Activated CD8-positive, alpha-beta memory T cell treated with anti-CD3 and anti-CD28 coated beads, Interleukin-2, amount 50 U/mL, for 4 hours (primary cell): Measurements from ENCODE around the gene PRDX2.
"Not testable (repeated sequence)": the region's sequence is repeated elsewhere in the genome, so short reads cannot be mapped to it uniquely, and the experiment has no call there.

Source experiments
- DNase-seq: peaks from one replicate; pipeline ENCODE4 v3.0.0-alpha.2; 2020

The PRDX2 gene

GRCh38 chr19:12801466-12802266, at the start of gene PRDX2, which contains the start of gene THSD8:
Gene PRDX2 (minus strand): TSS chr19:12801800. CDS start chr19:12801261, 539 bp downstream.
Gene THSD8 (plus strand): TSS chr19:12802069. CDS start chr19:12802072, 3 bp downstream.
- peak; percentile 63 for DNase-seq

DNA sequence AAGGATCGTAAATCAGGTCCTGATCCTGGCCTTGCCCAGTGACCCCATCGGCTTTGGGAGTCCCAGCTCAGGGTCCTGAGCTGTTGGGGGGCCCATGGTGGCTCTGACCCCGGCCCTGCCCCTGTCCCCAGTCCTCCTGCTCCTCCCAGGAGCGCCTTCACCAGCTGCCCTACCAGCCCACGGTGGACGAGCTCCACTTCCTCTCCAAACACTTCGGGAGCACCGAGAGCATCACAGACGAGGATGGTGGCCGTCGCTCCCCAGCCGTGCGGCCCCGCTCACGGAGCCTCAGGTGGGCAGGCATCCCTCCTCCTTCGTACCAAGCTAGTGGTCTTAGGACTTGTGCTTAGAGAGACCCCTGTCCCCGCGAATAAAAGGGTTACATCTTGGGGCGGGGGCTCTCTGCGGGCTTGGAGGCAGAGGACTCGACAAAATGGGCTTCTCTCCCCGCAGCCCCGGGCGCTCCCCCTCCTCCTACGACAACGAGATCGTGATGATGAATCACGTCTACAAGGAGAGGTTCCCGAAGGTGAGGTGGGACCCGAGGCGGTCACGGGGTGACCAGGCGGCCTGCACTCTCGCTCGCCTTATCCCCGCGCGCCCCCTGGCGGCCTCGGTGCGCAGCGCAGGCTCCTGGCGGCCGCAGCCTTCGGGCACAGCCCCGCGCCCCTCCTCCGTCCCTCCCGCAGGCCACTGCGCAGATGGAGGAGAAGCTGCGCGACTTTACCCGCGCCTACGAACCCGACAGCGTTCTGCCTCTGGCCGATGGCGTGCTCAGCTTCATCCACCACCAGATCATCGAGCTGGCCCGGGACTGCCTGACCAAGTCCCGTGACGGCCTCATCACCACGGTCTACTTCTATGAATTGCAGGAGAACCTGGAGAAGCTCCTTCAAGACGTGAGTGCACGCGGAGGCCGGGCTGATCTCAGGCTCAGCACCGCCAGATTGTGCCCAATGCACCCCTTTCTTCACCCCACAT, 45.8 kb upstream of the PRDX2 start:
- peak; percentile 87 for DNase-seq

DNA sequence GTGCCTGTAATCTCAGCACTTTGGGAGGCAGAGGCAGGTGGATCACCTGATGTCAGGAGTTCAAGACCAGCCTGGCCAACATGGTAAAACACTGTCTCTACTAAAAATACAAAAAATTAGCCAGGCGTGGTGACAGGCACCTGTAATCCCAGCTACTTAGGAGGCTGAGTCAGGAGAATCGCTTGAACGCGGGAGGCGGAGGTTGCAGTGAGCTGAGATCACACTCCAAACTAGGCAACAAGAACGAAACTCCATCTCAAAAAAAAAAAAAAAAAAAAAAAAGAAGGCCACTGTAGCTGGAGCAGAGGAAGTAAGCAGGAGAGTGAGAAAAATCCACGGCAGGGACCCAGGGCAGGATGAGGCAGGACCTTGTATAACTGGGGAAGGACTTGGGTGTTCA, 45.0 kb upstream of the PRDX2 start:
- not testable (repeated sequence) for DNase-seq

DNA sequence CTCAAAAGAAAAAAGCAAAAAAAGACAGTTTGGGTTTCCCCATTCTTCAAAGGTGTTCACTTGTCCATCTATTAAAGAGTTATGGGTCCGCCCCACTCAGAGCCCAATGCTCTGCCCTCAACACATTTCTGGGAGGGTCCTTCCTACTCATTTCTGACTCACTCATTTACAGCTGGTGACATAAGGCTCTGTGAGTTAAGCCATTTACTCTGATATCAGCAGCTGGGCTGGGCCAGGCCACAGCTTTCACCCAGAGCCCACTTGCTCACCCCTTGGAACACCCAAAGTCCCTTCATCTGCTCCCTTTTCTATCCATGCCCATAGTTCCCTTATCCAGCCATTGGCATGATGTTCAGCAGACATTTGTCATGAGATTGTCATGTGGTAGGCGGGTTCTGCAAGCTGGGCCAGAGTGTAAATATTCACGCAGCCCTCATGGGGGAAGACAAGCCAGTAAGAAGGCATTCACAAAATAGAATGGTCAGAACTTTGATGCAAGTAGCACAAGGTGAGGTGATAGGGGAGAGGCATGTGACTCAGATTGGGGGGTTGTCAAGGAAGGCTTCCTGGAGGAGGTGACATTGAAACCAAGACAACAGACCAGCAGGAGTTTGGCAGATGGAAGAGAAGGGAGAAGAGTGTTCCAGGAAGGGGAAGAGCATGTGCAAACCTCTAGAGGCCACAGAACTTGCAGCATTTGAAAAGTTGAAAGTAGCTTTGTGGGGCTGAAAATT, 42.6 kb upstream of the PRDX2 start:
- DNase-seq = no peak

DNA sequence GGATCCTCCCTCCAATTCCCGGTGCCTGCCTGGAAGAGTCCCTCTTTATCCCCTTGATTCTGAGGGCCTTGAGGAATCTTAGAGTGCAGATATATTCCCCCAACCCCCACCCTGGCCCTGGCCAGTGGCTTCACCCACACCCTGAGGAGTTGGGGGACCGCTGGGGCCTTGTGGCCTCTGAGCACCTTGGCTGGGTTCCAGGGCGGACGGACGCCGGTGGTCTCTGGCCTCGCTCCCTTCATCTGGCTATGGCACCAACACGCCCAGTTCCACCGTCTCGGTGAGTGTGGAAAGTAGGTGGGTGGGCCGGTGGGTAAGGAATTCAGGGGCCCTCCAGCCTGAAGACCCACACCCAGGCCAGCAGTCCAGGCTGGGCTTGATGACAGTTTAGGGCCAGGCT, 41.7 kb upstream of the PRDX2 start:
- DNase-seq = no peak

DNA sequence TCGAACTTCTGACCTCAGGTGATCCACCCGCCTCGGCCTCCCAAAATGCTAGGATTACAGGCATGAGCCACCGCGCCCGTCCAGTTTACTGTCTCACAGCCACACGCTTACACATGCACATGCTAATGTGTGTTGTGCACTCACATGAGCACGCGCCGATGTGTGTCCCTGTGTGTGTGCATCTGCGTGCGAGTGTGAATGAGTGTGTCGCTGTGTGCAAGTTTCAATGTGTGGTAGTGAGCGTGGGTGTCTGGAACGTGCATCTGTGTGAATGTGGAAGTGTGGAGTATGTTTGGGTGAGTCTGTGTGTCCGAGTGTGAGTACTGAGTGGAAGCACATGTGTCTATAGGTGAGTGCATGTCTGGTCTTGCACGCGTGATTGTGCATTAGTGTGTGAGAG, 40.9 kb upstream of the PRDX2 start:
- DNase-seq = no peak

- no peak for DNase-seq
Observed at GRCh38 chr19:12841094-12841493, 39.5 kb upstream of the PRDX2 start.

DNA sequence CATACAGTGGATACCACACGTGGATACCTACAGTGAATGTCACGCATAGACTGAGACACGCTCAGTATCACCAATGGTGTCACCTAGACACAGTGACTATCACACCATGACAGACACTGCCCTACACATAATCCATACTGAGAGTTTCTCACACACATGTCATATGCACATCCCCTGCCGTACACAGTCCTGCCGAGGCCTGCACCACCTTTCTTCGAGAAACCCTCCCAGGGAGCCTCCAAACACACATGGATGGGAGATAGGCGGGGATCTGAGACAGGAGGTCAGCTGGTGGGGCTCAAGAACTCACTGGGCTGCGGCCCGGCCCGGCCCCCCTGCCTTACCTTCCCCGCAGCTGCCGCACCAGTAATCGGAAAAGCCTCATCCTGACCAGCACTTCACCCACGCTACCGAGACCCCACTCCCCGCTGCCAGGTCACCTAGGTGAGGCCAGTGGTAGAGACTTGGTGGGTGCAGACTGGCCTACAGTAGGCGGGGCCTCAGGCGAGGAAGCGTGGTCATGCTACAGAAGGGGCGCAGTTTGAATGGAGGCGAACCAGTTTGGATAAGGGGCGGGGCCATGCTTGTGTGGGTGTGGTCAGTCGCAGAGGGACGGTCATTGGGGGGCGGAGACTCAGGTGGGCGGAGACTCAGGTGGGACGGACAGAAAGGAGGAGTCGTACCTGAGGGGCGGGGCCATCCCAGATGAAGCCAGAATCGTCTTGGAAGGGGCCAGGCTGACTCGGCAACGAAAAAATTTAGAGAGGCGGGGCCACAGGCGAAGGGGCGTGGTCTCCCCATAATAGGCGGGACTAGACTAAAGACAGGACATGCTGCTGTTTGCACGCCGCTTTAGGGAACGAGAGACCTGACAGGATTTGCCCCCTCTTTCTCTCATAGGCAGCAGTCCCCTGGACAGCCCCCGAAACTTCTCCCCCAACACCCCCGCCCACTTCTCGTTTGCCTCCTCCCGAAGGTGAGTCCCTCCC, 38.8 kb upstream of the PRDX2 start:
- no peak for DNase-seq

DNA sequence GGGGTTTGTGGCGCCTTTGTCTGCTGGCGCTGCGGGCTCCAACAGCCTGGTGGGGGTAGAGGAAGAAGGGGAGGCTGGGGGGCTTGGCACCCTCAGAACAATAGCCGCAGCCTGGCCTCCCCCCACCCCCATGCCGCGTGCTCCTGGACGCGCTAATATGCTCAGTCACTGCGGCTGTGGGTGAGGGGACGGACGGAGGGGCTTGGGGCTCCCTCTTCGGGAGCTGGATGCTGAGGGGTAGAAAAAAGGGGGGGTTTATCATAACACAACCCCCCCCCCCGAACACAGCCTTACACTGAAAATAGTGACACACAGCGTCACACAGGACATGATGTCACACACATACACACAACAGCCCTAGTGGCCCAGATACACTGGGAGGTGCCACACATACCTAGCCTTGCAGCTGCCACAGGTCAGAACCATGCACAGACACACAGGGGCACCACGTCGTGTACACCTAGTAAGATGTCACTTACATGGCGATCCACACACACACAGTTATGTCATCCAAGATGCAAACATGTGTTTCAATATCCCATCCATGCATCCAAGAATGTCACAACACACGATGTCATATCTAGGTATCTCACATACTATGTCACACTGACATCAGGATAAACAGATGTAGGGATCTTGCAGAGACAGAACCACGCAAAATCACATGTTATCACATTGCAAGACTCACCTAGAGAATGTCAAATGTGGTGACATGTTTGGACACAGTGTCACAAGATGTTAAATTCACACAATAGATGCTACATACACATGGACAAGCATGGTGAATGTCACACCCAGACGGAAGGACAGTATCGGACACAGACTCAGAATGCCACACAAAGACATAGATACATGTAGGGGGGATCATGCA, 37.5 kb upstream of the PRDX2 start:
- DNase-seq = no peak

DNA sequence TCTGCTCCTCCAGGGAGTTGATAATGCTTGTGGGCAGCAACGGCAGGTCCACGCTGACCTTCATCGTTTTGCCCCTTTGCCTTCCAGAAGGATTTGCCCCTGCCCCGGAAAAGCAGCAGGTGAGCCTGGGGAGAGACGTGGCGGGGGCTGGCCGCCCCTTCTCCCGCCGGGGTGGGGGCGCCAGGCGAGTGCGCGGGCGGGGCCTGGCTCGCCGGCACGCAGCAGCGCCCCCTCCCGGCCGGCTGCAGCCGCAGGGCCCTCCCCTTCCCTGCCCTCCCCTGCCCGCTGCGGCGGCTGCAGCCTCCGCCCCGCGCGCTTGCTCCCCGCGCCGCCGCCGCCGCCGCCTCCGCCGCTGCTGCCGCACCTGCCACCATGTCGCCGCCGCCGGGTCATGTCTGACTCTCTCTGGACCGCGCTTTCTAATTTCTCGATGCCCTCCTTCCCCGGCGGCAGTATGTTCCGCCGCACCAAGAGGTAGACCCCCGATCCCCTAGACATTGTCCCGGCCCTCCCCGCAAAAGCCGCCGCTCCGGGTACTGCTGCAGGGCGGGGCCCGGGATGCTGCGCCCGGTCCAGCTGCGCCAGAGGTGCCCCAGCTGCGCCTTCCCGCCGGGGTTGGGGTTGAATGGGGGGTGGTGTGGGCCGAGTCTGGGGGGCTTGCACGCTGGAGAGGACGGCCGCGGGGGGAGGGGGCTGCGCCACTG, 36.7 kb upstream of the PRDX2 start, which contains the start of gene MAST1:
Gene MAST1 (plus strand): TSS at position 334 of the 704 bp plus-strand sequence. CDS start 58 bp downstream, at position 392.
- peak; percentile 41 for DNase-seq

DNA sequence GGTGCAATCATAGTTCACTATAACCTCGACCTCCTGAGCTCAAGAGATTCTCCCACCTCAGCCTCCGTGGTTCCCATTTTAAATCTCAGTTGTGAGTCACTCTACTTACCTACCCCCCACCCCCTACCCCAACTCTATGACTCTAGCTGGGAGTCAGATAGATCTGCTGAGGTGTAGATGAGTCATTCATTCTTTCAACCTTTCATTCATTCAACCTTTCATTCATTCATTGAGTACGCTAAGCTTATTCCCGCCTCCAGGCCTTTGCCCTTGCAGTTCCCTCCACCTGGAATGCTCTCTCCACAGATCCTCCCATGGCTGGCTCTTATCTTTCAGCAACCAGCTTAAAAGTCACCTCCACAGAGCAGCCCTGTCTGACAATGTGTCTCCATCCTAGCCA, 35.6 kb upstream of the PRDX2 start:
- no peak for DNase-seq

DNA sequence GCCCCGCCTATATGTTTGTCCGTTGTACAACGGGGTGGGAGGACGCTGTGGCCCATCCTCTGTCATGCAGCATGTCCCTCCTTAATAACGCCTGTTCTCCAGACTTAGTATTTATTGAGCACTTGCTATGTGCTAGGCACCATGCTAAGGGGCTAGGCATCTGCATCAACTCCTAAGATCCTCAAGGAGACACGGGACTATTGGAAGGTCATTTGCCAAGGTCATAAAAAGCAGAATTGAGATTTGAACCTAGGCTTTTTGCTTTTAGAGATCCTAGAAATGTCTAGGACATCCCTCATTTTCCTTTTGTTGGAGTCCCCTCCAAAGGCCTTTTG, 34.9 kb upstream of the PRDX2 start:
- no peak for DNase-seq

- DNase-seq = no peak
Observed at GRCh38 chr19:12834976-12835757, 33.6 kb upstream of the PRDX2 start.

DNA sequence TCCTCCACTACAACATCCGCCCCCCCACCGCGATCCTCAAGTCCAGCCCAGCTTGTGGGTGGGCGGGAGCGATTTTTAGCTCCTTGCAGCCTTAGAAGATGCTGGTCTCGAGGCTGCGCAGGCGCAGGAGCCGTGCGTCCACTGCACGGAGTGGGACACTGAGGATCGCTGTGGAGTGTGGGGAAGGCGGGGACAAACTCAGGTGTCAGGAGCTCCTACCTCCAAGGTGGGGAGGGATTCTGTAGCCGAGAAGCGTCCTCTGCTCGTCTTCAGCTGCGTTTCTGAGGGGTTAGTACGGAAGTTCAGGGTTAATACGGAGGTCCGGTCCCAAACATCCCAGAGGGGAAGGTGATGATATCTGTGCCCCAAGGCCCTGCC, 33.0 kb upstream of the PRDX2 start, which contains the start of gene RTBDN:
Gene RTBDN (minus strand): TSS at position 14 of the 378 bp plus-strand sequence. CDS start 4,600 bp downstream, outside the sequence.
- no peak for DNase-seq

DNA sequence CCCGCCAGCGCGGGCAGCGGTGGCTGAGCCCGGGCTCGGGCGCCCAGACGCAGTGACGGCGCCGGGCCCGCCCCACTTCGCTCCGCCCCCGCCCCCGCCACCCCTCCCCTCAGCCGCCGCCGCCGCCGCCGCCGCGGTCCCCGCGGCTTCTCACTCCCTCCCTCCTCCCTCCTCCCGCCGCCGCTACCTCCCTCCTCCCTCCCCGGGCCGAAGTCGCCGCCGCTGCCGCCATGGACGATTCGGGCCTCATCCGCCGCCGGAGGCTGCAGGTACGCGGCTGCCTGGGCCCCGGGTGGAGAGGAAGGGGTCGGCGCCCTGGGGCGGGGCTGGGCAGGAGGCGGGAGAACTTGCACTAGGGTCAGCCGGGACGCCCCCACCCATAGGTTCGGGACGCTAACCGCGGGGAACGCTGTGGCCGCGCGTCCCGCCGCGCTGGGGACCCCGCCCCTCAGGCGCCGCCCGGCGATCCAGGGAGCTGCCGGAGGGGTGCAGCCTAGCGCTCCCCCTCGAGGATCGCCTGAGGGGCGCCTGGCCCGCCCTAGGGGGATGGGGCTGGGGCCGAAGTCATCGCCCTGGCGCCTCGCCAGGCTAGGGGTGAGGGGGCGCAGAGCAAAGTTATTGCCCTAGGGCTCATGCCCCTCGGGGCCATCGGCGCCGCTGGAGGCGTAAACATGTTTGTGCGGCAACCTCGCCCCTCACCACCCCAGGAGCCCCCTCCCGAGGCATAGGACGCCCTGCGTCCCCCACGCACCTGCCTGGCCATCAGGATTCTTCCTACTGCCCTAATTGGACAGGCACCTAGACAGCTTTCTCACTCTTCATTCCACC, 32.4 kb upstream of the PRDX2 start:
- DNase-seq = peak; percentile 42

- DNase-seq = no peak
Observed at GRCh38 chr19:12833418-12833737, 31.8 kb upstream of the PRDX2 start.

GRCh38 chr19:12828494-12828893, 26.9 kb upstream of the PRDX2 start:
- no peak for DNase-seq
